Sigmoid colon (tissue), 7 donors: ENCODE measurements around the gene IL21. TPM values are rescaled to one million over a fixed set of nuclear protein-coding genes. Genes with fewer than 3 reads are reported as not detected.

Experiments
- DNase-seq: peaks from one replicate; pipeline ENCODE4 v3.0.0-alpha.2; 2019
- H3K27ac ChIP-seq, 4 donors: fragments of 200-600 bp; sonication (generic); one replicate each; pipeline ENCODE4 v1.5.1; 2016 to 2019; ENCODE audit warnings: mild to moderate bottlenecking in 1 of 4
- H3K27me3 ChIP-seq, 3 donors: fragments of 200-600 bp; sonication (generic); one replicate each; pipeline ENCODE4 v1.5.1; 2019; ENCODE audit warnings: mild to moderate bottlenecking in 1 of 3
- H3K36me3 ChIP-seq, 4 donors: fragments of 200-600 bp; sonication (generic); one replicate each; pipeline ENCODE4 v1.5.1; 2016 to 2019
- H3K4me1 ChIP-seq, 4 donors: fragments of 200-600 bp; sonication (generic); one replicate each; pipeline ENCODE4 v1.5.1; 2017 to 2019
- H3K4me3 ChIP-seq, 4 donors: fragments of 200-600 bp; sonication (generic); one replicate each; pipeline ENCODE4 v1.5.1; 2017 to 2019; ENCODE audit warnings: mild to moderate bottlenecking in 2 of 4, moderate library complexity in 1 of 4
- H3K9me3 ChIP-seq, 4 donors: fragments of 200-600 bp in 3 of 4; sonication (generic) in 3 of 4; one replicate each; pipeline versions ENCODE4 v1.5.1 to v1.6.1; 2013 to 2019
- CTCF ChIP-seq, 4 experiments: fragments of 450-650 bp in 3 of 4; fragments of 200-600 bp in 1 of 4; IDR thresholded peaks; one replicate each; pipeline ENCODE4 v1.5.1; 2016 to 2019; ENCODE audit warnings: antibody characterized with exemption in 4 of 4, mild to moderate bottlenecking in 3 of 4, moderate library complexity in 2 of 4
- EP300 ChIP-seq, 4 donors: sonication (generic); formaldehyde crosslinking; IDR thresholded peaks; one replicate each; pipeline ENCODE4 v1.6.1; 2017; ENCODE audit warnings: antibody characterized with exemption in 4 of 4
- POLR2A ChIP-seq, 2 donors: fragments of 450-650 bp; IDR thresholded peaks; one replicate each; pipeline ENCODE4 v1.6.1; 2016; ENCODE audit warnings: antibody characterized with exemption in 2 of 2, mild to moderate bottlenecking in 2 of 2, moderate library complexity in 2 of 2
- POLR2AphosphoS5 ChIP-seq, 4 donors: sonication (generic); formaldehyde crosslinking; IDR thresholded peaks; one replicate each; pipeline ENCODE4 v1.6.1; 2017; ENCODE audit warnings: antibody characterized with exemption in 4 of 4
- WGBS, 2 donors: extraction: QIAGEN DNeasy Blood & Tissue Kit; methylation state at CpG; one replicate each; pipeline ENCODE4 v1.1.7; 2013; 5-methylcytosine and 5-hydroxymethylcytosine counted together
- intact Hi-C: fragments of 100-400 bp; cut with DNase I; formaldehyde crosslinking; loops from one replicate; pipeline ENCODE4 v1.15.1; 2023
- polyA plus RNA-seq, 3 donors: library from polyadenylated mRNA; stranded (reverse); fragments of 200-250 nt; gene quantifications; one replicate each; pipeline ENCODE4 v1.2.3, GENCODE V29; 2013
- total RNA-seq, 4 donors: library from RNA; depleted of rRNA; stranded (reverse); fragments of >200 nt; gene quantifications; one replicate each; pipeline ENCODE4 v1.1.0, GENCODE V29; 2016
- donor health status: healthy with polysubstance abuse.
- donor health status: Bipolar disorder and iron deficiency.
- donor health status: healthy.

IL21 gene
- total and polyA plus RNA-seq, 7 donors = 0.63 TPM; not detected in 6

- Histone ChIP-seq H3K9me3 (no peaks in the 10 kb centered on the region), H3K4me3 (no peak overlapping the region), H3K4me1 (peaks cover 0 to 40% (median 35%) of the 10 kb centered on the region in 4 donors), H3K27ac (peak overlapping the region in 3 of 4 donors; percentile 28 to 67 (median 63)), H3K27me3 (no peaks in the 10 kb centered on the region), H3K36me3 (no peaks in the 10 kb centered on the region)
- 77 to 84% methylated on average over 5 of the region's 5 CpGs for WGBS, 2 donors
- TF ChIP-seq CTCF (IDR thresholded peaks at IDR 0.05) (no peak), POLR2A (IDR thresholded peaks at IDR 0.05) (no peak), POLR2AphosphoS5 (IDR thresholded peaks at IDR 0.05) (peak; percentile 68 to 93 (median 79)), EP300 (IDR thresholded peaks at IDR 0.05) (peak in 2 of 4 donors; percentile 16 to 93)
- DNase-seq = no peak
- intact Hi-C loops = no loop called here
Observed at GRCh38 chr4:122665161-122665929, 44.5 kb upstream of the IL21 start.

- intact Hi-C loops = no loop called here
- Histone ChIP-seq H3K27ac (no peak overlapping the region), H3K36me3 (no peaks in the 10 kb centered on the region), H3K27me3 (no peaks in the 10 kb centered on the region), H3K9me3 (no peaks in the 10 kb centered on the region), H3K4me3 (no peak overlapping the region), H3K4me1 (peaks cover 0 to 40% (median 35%) of the 10 kb centered on the region in 4 donors)
- 75 to 87% methylated on average over 9 of the region's 9 CpGs for WGBS, 2 donors
- TF ChIP-seq CTCF (IDR thresholded peaks at IDR 0.05) (no peak), POLR2AphosphoS5 (IDR thresholded peaks at IDR 0.05) (no peak), POLR2A (IDR thresholded peaks at IDR 0.05) (no peak), EP300 (IDR thresholded peaks at IDR 0.05) (no peak)
- DNase-seq = no peak
Observed at GRCh38 chr4:122663814-122664610, 43.1 kb upstream of the IL21 start.

- Histone ChIP-seq H3K9me3 (no peaks in the 10 kb centered on the region), H3K4me3 (no peak overlapping the region), H3K27me3 (no peaks in the 10 kb centered on the region), H3K27ac (no peak overlapping the region), H3K4me1 (peaks cover 0 to 35% (median 33%) of the 10 kb centered on the region in 4 donors), H3K36me3 (no peaks in the 10 kb centered on the region)
- TF ChIP-seq POLR2AphosphoS5 (IDR thresholded peaks at IDR 0.05) (no peak), CTCF (IDR thresholded peaks at IDR 0.05) (no peak), POLR2A (IDR thresholded peaks at IDR 0.05) (no peak), EP300 (IDR thresholded peaks at IDR 0.05) (no peak)
- intact Hi-C loops = no loop called here
- no peak for DNase-seq
- WGBS, 2 donors = 94 to 99% methylated on average over 1 of the region's 1 CpG
Observed at GRCh38 chr4:122663291-122663690, 42.4 kb upstream of the IL21 start.

- Histone ChIP-seq H3K36me3 (no peaks in the 10 kb centered on the region), H3K27ac (no peak overlapping the region), H3K4me3 (no peak overlapping the region), H3K27me3 (no peaks in the 10 kb centered on the region), H3K4me1 (peaks cover 0 to 29% (median 28%) of the 10 kb centered on the region in 4 donors), H3K9me3 (no peaks in the 10 kb centered on the region)
- intact Hi-C loops = no loop called here
- 81 to 84% methylated on average over 2 of the region's 2 CpGs for WGBS, 2 donors
- TF ChIP-seq POLR2A (IDR thresholded peaks at IDR 0.05) (no peak), CTCF (IDR thresholded peaks at IDR 0.05) (no peak), EP300 (IDR thresholded peaks at IDR 0.05) (no peak), POLR2AphosphoS5 (IDR thresholded peaks at IDR 0.05) (no peak)
- no peak for DNase-seq
Observed at GRCh38 chr4:122662701-122663100, 41.8 kb upstream of the IL21 start.
